OCI-LY7 (cell line): ENCODE data around the gene KCNB1. TPM values are rescaled to one million over a fixed set of nuclear protein-coding genes. Genes with fewer than 3 reads are reported as not detected.

Experiments used
- BruUV-seq: library from RNA; stranded (reverse); fragments of 400-500 nt; replicated peaks from 2 replicates; lab custom pipeline; 2021; lab: Mats Ljungman, UMichigan
- CTCF ChIA-PET: fragments of 300-600 bp; sonication (Branson Sonifier 250); formaldehyde crosslinking; loops from one replicate; lab custom pipeline; 2022; ENCODE audit warnings: antibody characterized with exemption; ENCODE audit not compliant: unreplicated experiment; lab: Charles Lee
- POLR2A ChIA-PET: fragments of 300-600 bp; sonication (Branson Sonifier 250); formaldehyde crosslinking; loops from one replicate; lab custom pipeline; 2022; ENCODE audit warnings: antibody characterized with exemption; lab: Charles Lee
- DNase-seq: peaks from one replicate; pipeline ENCODE4 v3.0.0-alpha.2; 2015; ENCODE audit warnings: low spot score
- H2AFZ ChIP-seq: fragments of 200-600 bp; sonication (generic), shearing (Covaris generic); 2 replicates; pipeline ENCODE4 v1.6.1; 2014; ENCODE audit warnings: mild to moderate bottlenecking, antibody characterized with exemption, low read length, moderate library complexity
- H3K27ac ChIP-seq: fragments of 200-600 bp; sonication (generic); 2 replicates; pipeline ENCODE4 v1.5.1; 2014; ENCODE audit warnings: mixed run types, low read depth, mild to moderate bottlenecking, moderate library complexity, low read length, inconsistent platforms; ENCODE audit not compliant: poor library complexity, severe bottlenecking
- H3K36me3 ChIP-seq: fragments of 200-600 bp; sonication (generic); 2 replicates; pipeline ENCODE4 v1.6.1; 2014; ENCODE audit warnings: mild to moderate bottlenecking, antibody characterized with exemption, low read length, moderate library complexity, mixed read lengths; ENCODE audit not compliant: insufficient read depth
- H3K4me1 ChIP-seq: fragments of 200-600 bp; sonication (generic); 2 replicates; pipeline ENCODE4 v1.5.1; 2014; ENCODE audit warnings: mild to moderate bottlenecking, low read length; ENCODE audit not compliant: insufficient read depth, poor library complexity, severe bottlenecking
- H3K4me2 ChIP-seq: fragments of 200-600 bp; sonication (generic); 2 replicates; pipeline ENCODE4 v1.6.1; 2014; ENCODE audit warnings: mild to moderate bottlenecking, low read length
- H3K4me3 ChIP-seq: fragments of 200-600 bp; sonication (generic); 2 replicates; pipeline ENCODE4 v1.5.1; 2014; ENCODE audit warnings: mild to moderate bottlenecking, low read depth, low read length; ENCODE audit not compliant: poor library complexity, severe bottlenecking
- H3K79me2 ChIP-seq: fragments of 200-600 bp; sonication (generic); 2 replicates; pipeline ENCODE4 v1.6.1; 2016; ENCODE audit warnings: low read depth, mild to moderate bottlenecking, low read length, moderate library complexity, mixed read lengths; ENCODE audit not compliant: insufficient read depth
- H3K9me2 ChIP-seq: fragments of 200-600 bp; sonication (generic); 2 replicates; pipeline ENCODE4 v1.6.1; 2016; ENCODE audit warnings: mild to moderate bottlenecking, low read length, mixed read lengths; ENCODE audit not compliant: insufficient read depth
- H3K9me3 ChIP-seq: fragments of 200-600 bp; sonication (generic); 2 replicates; pipeline ENCODE4 v1.6.1; 2014; ENCODE audit warnings: mild to moderate bottlenecking, mixed run types, low read length, mixed read lengths
- H4K20me1 ChIP-seq: fragments of 200-600 bp; sonication (generic); 2 replicates; pipeline ENCODE4 v1.6.1; 2014; ENCODE audit warnings: mild to moderate bottlenecking, antibody characterized with exemption, low read length, moderate library complexity, mixed read lengths; ENCODE audit not compliant: insufficient read depth
- CTCF ChIP-seq: fragments of 200-600 bp; sonication (generic); conservative IDR thresholded peaks from 2 replicates; pipeline ENCODE4 v1.5.1; 2014; ENCODE audit warnings: mild to moderate bottlenecking, antibody characterized with exemption, low read length, moderate library complexity, mixed read lengths
- EZH2phosphoT487 ChIP-seq: fragments of 200-600 bp; sonication (generic); IDR thresholded peaks from 2 replicates; pipeline ENCODE4 v1.6.1; 2018; ENCODE audit warnings: low read depth, borderline replicate concordance, mild to moderate bottlenecking, mixed run types, antibody characterized with exemption, low read length, moderate library complexity, mixed read lengths
- intact Hi-C: fragments of 100-400 bp; cut with micrococcal nuclease; formaldehyde crosslinking; loops from one replicate; pipeline ENCODE4 v1.10.0; 2022; ENCODE audit not compliant: unreplicated experiment
- total RNA-seq, 2 experiments: library from RNA; depleted of rRNA in 1 of 2; stranded (reverse); fragments of >200 nt in 1 of 2; shearing (Covaris generic) in 1 of 2; gene quantifications; 2 replicates each; pipeline ENCODE4 v1.2.3, GENCODE V29; 2014 to 2022

The KCNB1 gene
- total RNA-seq, 2 experiments from 2014 or later = not detected

- ChIA-PET POLR2A (no interaction called here), CTCF (no interaction called here)
- no peaks in the 10 kb centered on the region for H3K9me3 ChIP-seq
- no peaks in the 10 kb centered on the region for H3K4me1 ChIP-seq
- H3K4me3 ChIP-seq = no peak overlapping the region
- no TSS peak for BruUV-seq
- H3K27ac ChIP-seq = no peak overlapping the region
- DNase-seq = no peak
- H3K79me2 ChIP-seq = no peaks in the 10 kb centered on the region
- TF ChIP-seq CTCF (no peak), EZH2phosphoT487 (no peak)
- H2AFZ ChIP-seq = no peak overlapping the region
- intact Hi-C loops = no loop called here
- no peaks in the 10 kb centered on the region for H4K20me1 ChIP-seq
- no peaks in the 10 kb centered on the region for H3K9me2 ChIP-seq
- no peaks in the 10 kb centered on the region for H3K36me3 ChIP-seq
- H3K4me2 ChIP-seq = no peak overlapping the region
Measured at GRCh38 chr20:49337357-49337756, 145.1 kb downstream of the KCNB1 start.

GRCh38 chr20:49336786-49337185, 145.7 kb downstream of the KCNB1 start:
- Histone ChIP-seq H3K9me3 (no peaks in the 10 kb centered on the region), H2AFZ (no peak overlapping the region), H3K36me3 (no peaks in the 10 kb centered on the region), H3K4me1 (no peaks in the 10 kb centered on the region), H3K9me2 (no peaks in the 10 kb centered on the region), H4K20me1 (no peaks in the 10 kb centered on the region), H3K4me2 (no peak overlapping the region), H3K4me3 (no peak overlapping the region), H3K27ac (no peak overlapping the region), H3K79me2 (no peaks in the 10 kb centered on the region)
- CTCF ChIA-PET = no interaction called here
- intact Hi-C loops = no loop called here
- POLR2A ChIA-PET = no interaction called here
- DNase-seq = no peak
- TF ChIP-seq CTCF (no peak), EZH2phosphoT487 (no peak)
- BruUV-seq = no TSS peak

GRCh38 chr20:49335476-49335875, 147.0 kb downstream of the KCNB1 start:
- no peak overlapping the region for H3K4me2 ChIP-seq
- H4K20me1 ChIP-seq = no peaks in the 10 kb centered on the region
- POLR2A ChIA-PET = no interaction called here
- H3K4me1 ChIP-seq = no peaks in the 10 kb centered on the region
- H3K4me3 ChIP-seq = no peak overlapping the region
- no peak overlapping the region for H2AFZ ChIP-seq
- TF ChIP-seq EZH2phosphoT487 (no peak), CTCF (no peak)
- intact Hi-C loops = loop anchor here (2.0 kb wide), 1 partner anchor 273 kb away; no protein-coding TSS in a partner anchor
- no peak for DNase-seq
- no TSS peak for BruUV-seq
- H3K9me2 ChIP-seq = no peaks in the 10 kb centered on the region
- no peaks in the 10 kb centered on the region for H3K36me3 ChIP-seq
- no peaks in the 10 kb centered on the region for H3K79me2 ChIP-seq
- no peaks in the 10 kb centered on the region for H3K9me3 ChIP-seq
- H3K27ac ChIP-seq = no peak overlapping the region
- CTCF ChIA-PET = no interaction called here
